Stimulated activated CD4-positive, alpha-beta T cell treated with anti-CD3 and anti-CD28 coated beads, Interleukin-4, amount 100 ng/mL, for 4 hours (primary cell): Measurements from ENCODE around the gene KRTAP2-1.
"Not testable (repeated sequence)": the region's sequence is repeated elsewhere in the genome, so short reads cannot be mapped to it uniquely, and the experiment has no call there.

ENCODE experiments used
- DNase-seq, 2 experiments: peaks; one replicate each; pipeline ENCODE4 v3.0.0-alpha.2; 2020

The KRTAP2-1 gene

DNA sequence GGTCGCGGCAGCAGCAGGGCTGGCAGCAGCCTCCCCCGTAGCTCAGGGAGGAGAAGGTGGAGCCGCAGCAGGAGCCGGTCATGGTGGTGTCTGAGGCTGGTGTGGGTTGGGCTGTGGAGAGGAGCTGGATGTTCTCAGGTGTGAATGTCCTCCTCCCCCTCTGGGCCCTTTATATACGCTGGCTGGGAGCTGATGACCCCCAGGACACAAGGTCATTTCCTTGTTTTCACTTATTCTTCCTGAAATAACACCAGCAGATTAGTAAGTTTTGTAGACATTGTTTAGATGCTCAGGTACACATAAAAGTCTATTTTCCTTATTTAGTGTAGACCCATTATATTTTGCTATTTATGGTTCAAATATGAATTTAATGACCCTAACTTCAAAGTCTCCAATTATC, 8.0 kb upstream of the KRTAP2-1 start, which contains the start of gene KRTAP2-2:
Gene KRTAP2-2 (minus strand): TSS at position 101 of the 400 bp plus-strand sequence. CDS start 19 bp downstream, at position 82.
- not testable (repeated sequence) for DNase-seq

DNA sequence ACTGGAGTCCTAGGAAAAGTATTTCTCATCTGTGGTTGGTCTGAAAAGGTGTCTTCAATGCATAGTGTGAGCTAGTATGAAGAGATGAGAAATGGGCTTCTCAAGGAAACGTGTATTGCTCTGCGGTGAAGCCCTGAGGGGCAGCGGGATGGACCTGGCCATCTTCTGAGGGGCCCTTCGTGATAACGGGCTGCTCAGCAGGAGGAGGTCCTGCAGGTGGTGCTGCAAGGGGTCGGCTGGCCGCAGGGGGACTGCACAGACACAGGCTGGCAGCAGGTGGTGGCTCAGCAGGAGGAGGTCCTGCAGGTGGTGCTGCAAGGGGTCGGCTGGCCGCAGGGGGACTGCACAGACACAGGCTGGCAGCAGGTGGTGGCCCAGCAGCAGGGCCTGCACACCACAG, 7.4 kb upstream of the KRTAP2-1 start:
- DNase-seq = not testable (repeated sequence)

DNA sequence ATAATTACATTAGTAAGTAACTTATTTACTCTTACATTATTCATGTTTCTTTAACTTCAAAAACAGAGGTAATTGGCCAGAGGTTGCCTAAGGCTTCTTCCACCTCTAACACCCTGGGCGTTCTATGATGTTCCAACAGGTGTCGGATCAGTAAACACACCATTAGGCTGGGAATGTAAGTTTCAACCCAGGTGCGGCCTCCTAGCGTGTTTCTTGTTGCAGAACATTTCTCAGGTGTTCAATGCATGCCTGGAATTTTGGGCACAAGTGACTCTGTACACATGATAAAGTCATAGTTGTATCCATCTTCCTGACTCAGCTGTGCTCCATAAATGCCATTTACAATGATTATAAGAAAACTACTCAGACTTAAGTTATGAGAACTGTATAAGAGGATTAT, 6.9 kb upstream of the KRTAP2-1 start:
- DNase-seq = no peak

DNA sequence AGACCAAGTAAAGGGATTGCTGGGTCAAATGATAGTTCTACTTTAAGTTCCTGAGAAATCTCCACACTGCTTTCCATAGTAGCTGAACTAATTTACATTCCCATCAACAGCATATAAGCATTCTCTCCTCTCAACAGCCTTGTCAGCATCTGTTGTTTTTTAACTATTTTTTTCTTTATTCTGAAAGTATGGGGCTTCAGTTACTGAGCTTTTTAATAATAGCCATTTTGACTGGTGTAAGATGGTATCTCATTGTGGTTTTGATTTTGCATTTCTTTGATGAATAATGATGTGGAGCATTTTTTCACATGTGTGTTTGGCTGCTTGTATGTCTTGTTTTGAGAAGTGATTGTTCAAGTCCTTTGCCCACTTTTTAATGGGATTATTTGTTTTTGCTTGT, 5.5 kb upstream of the KRTAP2-1 start:
- DNase-seq = no peak

DNA sequence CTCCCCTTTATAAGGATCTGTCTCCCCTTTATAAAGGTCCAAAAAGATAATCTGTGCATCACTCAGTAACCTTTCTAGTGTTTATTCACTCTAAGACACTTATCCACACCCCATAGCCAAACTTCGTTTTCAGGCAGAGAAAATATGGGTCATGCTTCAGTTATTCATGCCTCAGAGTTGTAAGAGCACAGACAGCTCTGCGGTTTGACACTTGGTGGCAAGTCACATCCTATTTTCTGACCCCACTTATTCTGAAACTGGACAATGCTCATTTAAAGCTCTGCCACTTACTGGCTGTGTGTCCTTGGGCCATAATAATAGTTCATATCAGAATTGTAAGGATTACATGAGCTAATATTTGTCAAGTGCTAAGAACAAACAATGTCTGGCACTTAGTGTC, 2.0 kb upstream of the KRTAP2-1 start:
- DNase-seq = no peak

DNA sequence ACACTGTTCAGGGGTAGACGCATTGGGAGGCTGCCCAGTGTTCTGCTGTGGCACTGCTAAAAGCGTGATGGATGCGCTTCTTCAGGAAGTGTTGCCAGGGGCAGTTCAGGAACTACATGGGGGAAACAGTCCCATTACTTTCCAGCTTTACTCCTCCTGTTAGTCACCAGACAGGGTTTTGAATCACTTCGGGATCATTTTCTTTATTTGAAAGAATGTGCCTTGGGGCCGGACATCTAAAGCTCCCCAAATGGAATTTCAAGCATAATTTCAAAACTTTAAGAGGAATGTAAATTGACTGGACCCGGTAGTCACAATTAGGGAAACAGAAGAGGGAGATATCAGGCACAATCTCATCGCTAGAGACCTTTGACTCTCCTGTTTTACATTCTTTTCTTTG, 1.3 kb upstream of the KRTAP2-1 start:
- no peak for DNase-seq

DNA sequence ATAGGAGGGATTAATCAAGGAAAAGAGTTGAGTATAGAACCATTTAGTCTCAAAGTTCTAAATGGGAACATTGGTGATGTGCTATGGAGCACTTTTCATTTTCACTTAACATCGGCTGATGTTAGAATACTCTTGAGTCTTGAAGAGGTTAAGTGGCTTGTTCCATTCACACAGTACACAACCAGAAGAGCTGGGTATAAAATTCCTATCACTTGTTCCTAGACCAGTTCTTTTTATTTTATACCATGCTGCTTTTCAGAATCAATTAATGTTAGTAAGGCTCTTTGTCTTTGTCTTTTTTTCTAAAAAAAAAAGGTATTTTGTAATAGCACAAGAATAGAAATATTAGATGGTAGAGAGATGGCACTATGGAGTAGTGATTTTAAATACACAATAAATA, 4.2 kb downstream of the KRTAP2-1 start:
- DNase-seq = no peak

DNA sequence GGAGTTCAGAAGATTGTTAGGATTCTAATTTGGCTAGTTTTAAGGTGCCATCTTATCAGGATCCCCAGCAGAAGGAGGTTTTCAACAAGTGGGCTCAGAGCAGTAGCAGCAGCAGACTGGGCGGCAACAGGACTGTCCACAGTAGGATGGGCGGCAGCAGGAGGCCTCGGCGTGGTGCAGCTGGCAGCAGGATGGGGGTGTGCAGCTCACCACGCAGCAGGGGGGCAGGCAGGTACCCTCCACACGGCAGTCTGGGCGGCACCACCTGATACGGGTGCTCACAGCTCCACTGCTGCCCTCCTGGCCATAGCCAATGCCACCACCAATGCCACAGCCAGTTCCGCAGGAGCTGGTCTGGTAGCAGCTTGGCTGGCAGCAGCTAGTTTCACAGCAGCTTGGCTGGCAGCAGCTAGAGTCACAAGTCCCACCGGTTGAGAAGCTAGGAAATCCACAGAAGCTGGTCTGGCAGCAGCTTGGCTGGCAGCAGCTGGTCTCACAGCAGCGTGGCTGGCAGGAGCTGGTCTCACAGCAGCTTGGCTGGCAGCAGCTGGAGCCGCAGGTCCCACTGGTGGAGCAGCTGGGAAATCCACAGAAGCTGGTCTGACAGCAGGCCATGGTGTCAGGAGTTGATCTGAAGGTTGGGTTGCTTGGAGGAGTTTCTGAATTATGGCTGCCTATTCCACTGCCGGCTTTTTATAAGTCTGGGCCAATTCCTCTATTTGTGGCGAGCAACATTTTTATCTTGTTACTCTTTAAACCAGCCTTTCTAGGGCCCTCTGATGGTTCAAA, 6.1 kb downstream of the KRTAP2-1 start, which contains the start of gene KRTAP1-1:
Gene KRTAP1-1 (minus strand): TSS at position 668 of the 789 bp plus-strand sequence. CDS start 53 bp downstream, at position 615.
- not testable (repeated sequence) for DNase-seq

DNA sequence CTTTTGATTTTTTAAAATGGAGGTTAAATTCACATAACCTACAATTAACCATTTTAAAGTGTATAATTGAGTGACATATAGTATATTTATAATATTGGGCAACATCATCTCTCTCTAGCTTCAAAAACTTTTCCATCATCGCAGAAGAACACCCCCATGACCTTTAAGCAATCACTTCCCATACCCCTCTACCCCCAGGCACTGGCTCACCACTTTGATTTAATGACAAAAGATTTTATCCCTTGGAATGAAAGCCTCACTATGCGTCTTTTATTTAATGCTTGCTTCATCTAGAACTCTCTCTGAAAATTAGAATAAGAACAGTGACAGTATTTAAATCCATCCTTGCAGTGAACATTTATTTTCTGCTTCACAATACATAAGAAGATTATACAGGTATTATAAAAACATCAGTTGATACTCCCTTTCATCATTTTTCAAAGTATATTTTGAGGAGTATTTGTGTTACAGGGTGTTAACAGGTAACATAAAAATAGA, 9.2 kb downstream of the KRTAP2-1 start:
- DNase-seq = no peak

DNA sequence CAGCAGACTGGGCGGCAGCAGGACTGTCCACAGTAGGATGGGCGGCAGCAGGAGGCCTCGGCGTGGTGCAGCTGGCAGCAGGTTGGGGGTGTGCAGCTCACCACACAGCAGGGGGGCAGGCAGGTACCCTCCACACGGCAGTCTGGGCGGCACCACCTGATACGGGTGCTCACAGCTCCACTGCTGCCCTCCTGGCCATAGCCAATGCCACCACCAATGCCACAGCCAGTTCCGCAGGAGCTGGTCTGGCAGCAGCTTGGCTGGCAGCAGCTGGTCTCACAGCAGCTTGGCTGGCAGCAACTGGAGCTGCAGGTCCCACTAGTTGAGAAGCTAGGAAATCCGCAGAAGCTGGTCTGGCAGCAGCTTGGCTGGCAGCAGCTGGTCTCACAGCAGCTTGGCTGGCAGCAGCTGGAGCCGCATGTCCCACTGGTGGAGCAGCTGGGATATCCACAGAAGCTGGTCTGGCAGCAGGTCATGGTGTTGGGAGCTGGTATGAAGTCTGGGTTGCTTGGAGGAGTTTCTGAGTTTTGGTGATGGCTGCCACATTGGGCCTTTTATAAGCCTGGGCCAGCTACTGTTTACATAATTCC, 12.7 kb downstream of the KRTAP2-1 start, which contains the start of gene KRTAP1-3:
Gene KRTAP1-3 (minus strand): TSS at position 529 of the 590 bp plus-strand sequence. CDS start 53 bp downstream, at position 476.
- not testable (repeated sequence) for DNase-seq

DNA sequence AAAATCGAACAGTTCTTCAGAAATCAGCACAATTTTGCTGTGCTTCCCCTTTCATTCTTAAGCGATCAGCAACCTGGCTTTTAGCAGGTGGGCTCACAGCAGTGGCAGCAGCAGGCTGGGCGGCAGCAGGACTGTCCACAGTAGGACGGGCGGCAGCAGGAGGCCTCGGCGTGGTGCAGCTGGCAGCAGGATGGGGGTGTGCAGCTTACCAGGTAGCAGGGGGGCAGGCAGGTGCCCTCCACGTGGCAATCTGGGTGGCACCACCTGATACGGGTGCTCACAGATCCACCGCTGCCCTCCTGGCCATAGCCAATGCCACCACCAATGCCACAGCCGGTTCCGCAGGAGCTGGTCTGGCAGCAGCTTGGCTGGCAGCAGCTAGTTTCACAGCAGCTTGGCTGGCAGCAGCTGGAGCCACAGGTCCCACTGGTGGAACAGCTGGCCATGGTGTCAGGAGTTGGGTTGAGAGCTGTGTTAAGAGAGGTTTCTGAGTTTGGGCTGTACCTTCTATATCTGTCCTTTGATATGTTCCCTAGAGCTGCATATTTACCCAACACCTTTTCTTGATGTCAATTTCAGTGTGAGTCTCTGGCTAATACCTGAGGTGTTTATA, 17.4 kb downstream of the KRTAP2-1 start, which contains the start of gene KRTAP1-4:
Gene KRTAP1-4 (minus strand): TSS at position 563 of the 613 bp plus-strand sequence. CDS start 117 bp downstream, at position 446.
- DNase-seq = no peak

DNA sequence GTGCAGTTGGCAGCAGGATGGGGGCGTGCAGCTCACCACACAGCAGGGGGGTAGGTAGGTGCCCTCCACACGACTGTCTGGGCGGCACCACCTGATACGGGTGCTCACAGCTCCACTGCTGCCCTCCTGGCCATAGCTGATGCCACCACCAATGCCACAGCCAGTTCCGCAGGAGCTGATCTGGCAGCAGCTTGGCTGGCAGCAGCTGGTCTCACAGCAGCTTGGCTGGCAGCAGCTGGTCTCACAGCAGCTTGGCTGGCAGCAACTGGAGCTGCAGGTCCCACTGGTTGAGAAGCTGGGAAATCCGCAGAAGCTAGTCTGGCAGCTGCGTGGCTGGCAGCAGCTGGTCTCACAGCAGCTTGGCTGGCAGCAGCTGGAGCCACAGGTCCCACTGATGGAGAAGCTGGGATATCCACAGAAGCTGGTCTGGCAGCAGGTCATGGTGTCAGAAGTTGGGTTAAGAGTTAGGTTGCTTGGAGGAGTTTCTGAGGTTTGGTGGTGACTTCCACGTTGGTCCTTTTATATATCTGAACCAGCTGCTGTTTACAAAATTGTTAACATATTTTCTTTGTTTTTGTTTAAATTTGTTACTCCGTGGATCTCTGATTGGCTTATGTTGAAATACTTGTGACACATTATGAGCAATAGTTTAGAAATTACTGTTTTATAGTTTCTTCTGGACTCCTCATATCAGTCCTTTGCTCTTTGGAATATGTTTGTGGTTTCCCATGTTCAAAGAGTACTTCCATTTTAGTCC, 20.2 kb downstream of the KRTAP2-1 start, which contains the start of gene KRTAP1-5:
Gene KRTAP1-5 (minus strand): TSS at position 494 of the 757 bp plus-strand sequence. CDS start 53 bp downstream, at position 441.
- DNase-seq = no peak

DNA sequence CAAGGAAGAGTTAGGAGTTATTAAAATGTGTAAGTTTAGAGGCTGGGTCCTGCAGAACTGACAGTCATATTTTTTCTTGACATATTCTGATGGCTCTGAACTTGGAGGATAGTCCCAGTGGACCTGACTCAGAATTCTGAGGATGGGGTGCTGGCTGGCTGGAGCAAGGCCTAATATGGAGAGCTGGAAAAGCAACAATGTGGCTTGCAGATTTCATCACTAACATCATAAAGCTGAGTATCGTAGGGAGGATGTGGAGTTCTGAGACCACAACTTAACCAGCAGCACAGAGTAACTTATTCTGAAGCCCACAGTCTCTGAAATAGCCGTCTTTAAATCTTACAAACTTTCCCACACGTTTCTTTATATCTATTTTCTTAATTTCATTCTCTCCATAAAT, 22.4 kb downstream of the KRTAP2-1 start:
- no peak for DNase-seq

DNA sequence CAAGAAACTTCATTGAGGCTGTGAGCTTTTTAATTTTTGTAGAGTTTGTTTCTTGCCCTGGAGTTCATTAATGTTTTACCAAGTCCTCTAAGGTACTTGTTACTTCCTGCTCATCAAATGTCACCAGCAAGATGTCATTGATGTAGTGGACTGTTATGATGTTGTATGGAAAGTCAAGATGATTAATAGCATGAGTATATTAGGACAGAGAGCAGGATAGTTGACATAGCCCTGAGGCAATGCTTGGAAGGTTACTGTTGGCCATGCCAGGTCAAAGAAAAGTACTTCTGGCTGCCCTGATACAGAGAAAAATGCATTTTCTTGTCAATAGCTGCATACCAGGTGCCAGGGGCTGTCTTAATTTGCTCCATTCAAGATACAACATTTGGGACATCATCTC, 26.8 kb downstream of the KRTAP2-1 start:
- DNase-seq = no peak

DNA sequence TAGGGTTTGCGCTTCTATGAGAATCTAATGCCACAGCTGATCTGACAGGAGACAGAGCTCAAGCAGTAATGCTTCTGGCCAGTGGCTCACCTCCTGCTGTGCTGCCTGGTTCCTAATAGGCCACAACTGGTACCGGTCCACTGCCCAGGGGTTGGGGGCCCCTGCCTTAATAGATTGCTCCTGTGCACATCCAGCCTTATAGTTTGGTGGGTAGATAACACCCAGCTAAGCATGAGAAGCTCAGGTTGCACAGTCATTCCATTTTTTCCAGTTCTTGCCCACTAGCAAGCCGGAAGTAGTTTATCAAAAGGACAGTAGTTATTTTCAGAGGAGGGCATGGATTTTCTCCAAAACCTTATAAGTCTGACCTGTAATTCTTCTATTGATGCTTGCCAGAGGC, 27.7 kb downstream of the KRTAP2-1 start:
- DNase-seq = no peak

DNA sequence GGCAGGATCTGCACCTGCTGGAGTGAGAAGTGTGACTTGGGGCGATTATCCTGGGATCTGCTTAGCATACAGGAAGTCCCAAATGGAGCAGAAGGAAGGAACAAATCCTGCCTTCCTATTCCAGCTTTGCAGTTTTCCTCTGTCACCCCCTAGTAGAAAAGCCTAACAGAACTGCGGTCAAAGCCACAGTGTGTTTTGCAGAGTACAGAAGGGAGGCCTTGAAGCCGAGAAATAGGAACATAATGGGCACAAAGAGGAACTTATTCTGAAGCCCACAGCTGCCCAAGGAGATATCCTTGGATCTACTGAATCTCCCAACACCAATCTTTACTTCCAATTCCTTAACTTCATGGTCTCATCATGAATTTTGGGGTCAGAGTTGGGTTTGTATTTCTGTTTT, 28.6 kb downstream of the KRTAP2-1 start:
- DNase-seq = no peak

DNA sequence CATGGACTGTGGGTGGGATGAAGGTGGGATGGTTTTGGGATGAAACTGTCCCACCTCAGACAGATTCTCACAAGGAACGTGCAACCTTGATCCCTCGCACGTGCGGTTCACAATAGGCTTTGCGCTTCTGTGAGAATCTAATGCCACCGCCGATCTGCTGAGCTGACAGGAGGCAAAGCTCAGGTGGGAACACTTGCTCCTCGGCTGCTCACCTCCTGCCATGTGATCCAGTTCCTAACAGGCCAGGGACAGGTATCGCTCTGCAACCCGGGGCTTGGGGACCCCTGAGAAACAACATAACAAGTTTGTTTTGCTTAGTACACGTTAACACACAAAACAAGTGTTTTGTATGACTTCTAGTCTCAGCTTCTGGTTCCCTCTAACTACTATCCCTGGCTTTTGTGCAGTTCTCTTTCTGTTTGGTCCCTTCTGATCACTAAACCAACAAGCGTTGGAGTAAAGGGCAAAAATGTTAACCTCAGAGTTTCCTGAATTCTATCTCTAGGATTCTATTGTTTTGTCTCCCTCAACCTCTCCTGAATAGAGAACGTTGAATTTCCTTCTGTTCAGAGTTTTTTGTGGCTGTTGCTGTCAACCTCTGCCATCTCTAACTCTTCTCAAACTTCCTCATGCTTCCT, 30.4 kb downstream of the KRTAP2-1 start:
- DNase-seq = no peak

DNA sequence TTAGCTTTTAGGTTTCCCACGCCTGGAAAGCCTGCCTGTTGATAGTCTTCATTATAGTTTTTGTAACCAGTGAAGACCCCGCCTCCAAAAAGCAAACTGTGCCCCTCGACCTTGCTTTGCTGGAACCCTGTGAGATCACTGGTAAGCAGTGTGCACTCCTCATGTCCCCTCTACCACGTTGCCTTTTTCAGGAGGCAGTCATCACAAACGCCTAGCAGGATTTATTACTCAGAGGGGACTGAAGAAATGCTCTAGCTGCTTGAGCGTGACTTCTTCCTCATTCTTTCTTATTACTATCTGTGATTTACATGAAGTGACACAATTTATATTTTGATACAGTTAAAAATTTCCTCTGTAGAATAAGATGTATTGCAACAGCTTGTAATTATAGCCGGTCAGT, 31.7 kb downstream of the KRTAP2-1 start:
- no peak for DNase-seq

DNA sequence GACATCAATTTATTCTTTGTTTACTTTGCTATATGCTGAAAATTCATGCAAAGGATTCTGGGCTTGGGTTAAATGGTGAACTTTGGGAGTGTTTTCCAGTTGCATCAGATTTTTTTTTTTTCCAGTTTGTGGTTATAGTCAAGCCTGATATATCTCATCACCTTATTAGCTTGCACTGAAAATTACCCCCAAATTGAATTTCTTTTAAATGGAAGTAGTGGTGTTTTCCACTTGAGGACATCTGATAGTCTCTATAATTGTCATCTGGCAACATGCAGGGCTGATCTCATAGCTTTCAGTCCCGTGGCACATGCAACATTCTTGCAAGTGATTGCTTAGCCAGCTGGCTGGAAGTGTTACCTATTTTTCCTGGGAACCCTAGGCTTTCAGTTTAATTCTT, 33.5 kb downstream of the KRTAP2-1 start:
- no peak for DNase-seq

DNA sequence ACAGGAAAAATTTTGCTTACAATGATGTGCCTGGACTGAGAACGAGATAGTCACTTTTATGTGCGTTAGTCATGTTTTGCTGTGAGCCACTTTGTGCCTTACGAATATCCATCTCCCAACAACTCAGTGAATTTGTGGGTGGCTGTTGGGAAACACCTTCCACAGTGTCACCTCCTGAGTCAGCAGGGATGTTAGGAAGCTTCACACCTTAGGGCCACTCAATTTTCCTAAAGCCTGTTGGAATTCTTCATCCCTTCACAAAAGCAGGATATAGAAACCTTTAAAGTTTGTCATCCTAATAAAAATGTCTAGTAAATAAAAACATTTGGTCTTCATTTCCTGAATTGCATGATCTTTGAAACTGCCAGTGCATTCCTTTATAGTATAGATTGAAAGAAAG, 33.9 kb downstream of the KRTAP2-1 start:
- DNase-seq = no peak

DNA sequence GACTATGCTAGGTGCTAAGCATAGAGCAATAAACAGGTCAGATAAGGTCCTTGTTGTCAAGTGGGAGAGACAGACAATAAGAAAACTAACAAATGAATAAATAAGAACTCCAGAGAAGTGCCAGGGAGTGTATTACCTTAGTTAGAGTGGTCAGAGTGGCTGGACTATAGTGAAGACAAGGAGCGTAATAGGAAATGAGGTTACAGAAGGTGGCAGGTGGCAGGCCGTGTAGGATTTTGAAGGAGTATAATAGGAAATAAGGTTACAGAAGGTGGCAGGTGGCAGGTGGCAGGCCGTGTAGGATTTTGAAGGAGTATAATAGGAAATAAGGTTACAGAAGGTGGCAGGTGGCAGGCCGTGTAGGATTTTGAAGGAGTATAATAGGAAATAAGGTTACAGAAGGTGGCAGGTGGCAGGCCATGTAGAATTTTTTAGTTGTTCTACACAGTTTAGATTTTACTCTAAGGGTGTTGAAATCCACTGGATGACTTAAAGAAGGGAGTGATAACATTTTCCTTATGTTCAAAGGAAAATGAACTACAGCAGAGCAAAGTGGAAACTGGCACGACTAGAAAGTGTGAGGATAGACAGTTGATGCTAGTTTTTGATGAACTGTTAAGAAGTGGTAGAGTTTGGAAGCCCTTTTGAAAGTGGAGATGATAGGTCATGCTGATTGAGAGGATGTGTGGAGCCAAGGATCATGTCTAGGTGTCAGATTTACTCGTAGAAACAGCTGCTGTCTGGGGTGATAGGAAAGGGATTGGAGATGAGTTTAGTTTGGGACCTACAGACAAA, 34.6 kb downstream of the KRTAP2-1 start:
- no peak for DNase-seq
